GM18499 (cell line): ENCODE results near the gene TOR1A.

Source experiments
- ATAC-seq: cut with Tn5 transposase; IDR thresholded peaks from one replicate; pipeline ENCODE4 v1.9.1; 2021; ENCODE audit warnings: moderate number of reproducible peaks; ENCODE audit not compliant: insufficient read depth, unreplicated experiment

Gene TOR1A

GRCh38 chr9:129823935-129824601 lies at the start of gene TOR1A:
Gene TOR1A, minus strand, starts transcription at chr9:129824136. Its CDS starts 51 bp downstream, at chr9:129824085.
- peak; percentile 74 for ATAC-seq

GRCh38 chr9:129871046-129871445 lies 47.1 kb upstream of the TOR1A start:
- no peak for ATAC-seq

GRCh38 chr9:129869585-129870501 lies 45.9 kb upstream of the TOR1A start:
- ATAC-seq = no peak

GRCh38 chr9:129868872-129869486 lies 45.0 kb upstream of the TOR1A start:
- no peak for ATAC-seq

- ATAC-seq = no peak
These were observed 44.3 kb upstream of the TOR1A start for GRCh38 chr9:129868023-129868871.

GRCh38 chr9:129867136-129868022 lies 43.4 kb upstream of the TOR1A start:
- ATAC-seq = no peak

- no peak for ATAC-seq
These were observed 42.6 kb upstream of the TOR1A start for GRCh38 chr9:129866394-129867135.

- no peak for ATAC-seq
These were observed 41.9 kb upstream of the TOR1A start for GRCh38 chr9:129865668-129866320.

GRCh38 chr9:129864991-129865647 lies 41.2 kb upstream of the TOR1A start:
- no peak for ATAC-seq

GRCh38 chr9:129863059-129863690 lies 39.2 kb upstream of the TOR1A start:
- no peak for ATAC-seq

- ATAC-seq = no peak
These were observed 37.5 kb upstream of the TOR1A start for GRCh38 chr9:129861447-129861827.

- ATAC-seq = no peak
These were observed 36.9 kb upstream of the TOR1A start for GRCh38 chr9:129860653-129861446.

GRCh38 chr9:129858167-129858962 lies 34.4 kb upstream of the TOR1A start:
- ATAC-seq = no peak

- no peak for ATAC-seq
These were observed 33.3 kb upstream of the TOR1A start for GRCh38 chr9:129857207-129857606.

GRCh38 chr9:129854588-129855110 lies 30.7 kb upstream of the TOR1A start:
- ATAC-seq = no peak
